SH-SY5Y (cell line): ENCODE measurements around the gene ACTR1B.

Experiments
- GATA2 ChIP-seq: IDR thresholded peaks from 2 replicates; pipeline ENCODE4 v1.6.1; 2011; ENCODE audit warnings: mild to moderate bottlenecking, low read depth, low read length
- GATA3 ChIP-seq: IDR thresholded peaks from 2 replicates; pipeline ENCODE4 v1.6.1; 2011; ENCODE audit warnings: low read depth, mild to moderate bottlenecking, low read length, moderate library complexity

- TF ChIP-seq GATA3 (no peak), GATA2 (no peak)
These were observed 9.1 kb downstream of the ACTR1B start for GRCh38 chr2:97654791-97655190.
